Testis (tissue), 3 donors: ENCODE data around the gene KCNIP3. TPM values are rescaled to one million over a fixed set of nuclear protein-coding genes. Genes with fewer than 3 reads are reported as not detected.
A peak's percentile ranks its signal among the peaks of the same experiment; 100 is the strongest.

Experiments
- DNase-seq: peaks from one replicate; pipeline ENCODE4 v3.0.0-alpha.2; 2019
- H3K27ac ChIP-seq, 2 donors: fragments of 200-600 bp; sonication (generic); one replicate each; pipeline ENCODE4 v1.5.1; 2019
- H3K27me3 ChIP-seq: fragments of 200-600 bp; sonication (generic); one replicate; pipeline ENCODE4 v1.5.1; 2019
- H3K36me3 ChIP-seq: fragments of 200-600 bp; sonication (generic); one replicate; pipeline ENCODE4 v1.5.1; 2017; ENCODE audit warnings: low read depth; ENCODE audit errors: missing control alignments
- H3K4me1 ChIP-seq: fragments of 200-600 bp; sonication (generic); one replicate; pipeline ENCODE4 v1.5.1; 2019
- H3K4me3 ChIP-seq, 2 donors: fragments of 200-600 bp; sonication (generic); one replicate each; pipeline ENCODE4 v1.5.1; 2017 to 2019
- H3K9me3 ChIP-seq: fragments of 200-600 bp; sonication (generic); one replicate; pipeline ENCODE4 v1.5.1; 2017
- CTCF ChIP-seq, 3 experiments: fragments of 450-650 bp in 2 of 3; fragments of 200-600 bp in 1 of 3; sonication (generic) in 1 of 3; IDR thresholded peaks; one replicate each; pipeline ENCODE4 v1.5.1; 2016 to 2019; ENCODE audit warnings: antibody characterized with exemption in 3 of 3, mild to moderate bottlenecking in 2 of 3, moderate library complexity in 1 of 3
- POLR2A ChIP-seq: fragments of 450-650 bp; IDR thresholded peaks from one replicate; pipeline ENCODE4 v1.6.1; 2017; ENCODE audit warnings: antibody characterized with exemption, mild to moderate bottlenecking, moderate library complexity
- WGBS, 2 donors: methylation state at CpG; one replicate each; pipeline ENCODE4 v1.1.5; 2018; 5-methylcytosine and 5-hydroxymethylcytosine counted together
- intact Hi-C: fragments of 100-400 bp; cut with DNase I; formaldehyde crosslinking; loops from one replicate; pipeline ENCODE4 v1.15.1; 2023; ENCODE audit warnings: low total_unique reads
- polyA plus RNA-seq: library from polyadenylated mRNA; stranded (reverse); fragments of 350-450 nt; fragmentation: Illumina TruSeq; extraction: RNeasy Lipid Tissue Mini Kit (QIAGEN cat#74804); gene quantifications from one replicate; pipeline ENCODE4 v1.2.3, GENCODE V29; 2014; ENCODE audit warnings: low read depth, low replicate concordance; ENCODE audit not compliant: insufficient read depth
- total RNA-seq, 2 donors: library from RNA; depleted of rRNA; stranded (reverse); fragments of >200 nt; gene quantifications; one replicate each; pipeline ENCODE4 v1.2.3, GENCODE V29; 2016

KCNIP3 gene
- total and polyA plus RNA-seq, 3 donors from 2014 or later, result 23.9 to 69.1 (median 43.4) TPM

- H3K4me1 ChIP-seq, result no peaks in the 10 kb centered on the region
- 92 to 95% methylated on average over 8 of the region's 8 CpGs for WGBS, 2 donors
- H3K9me3 ChIP-seq, result no peaks in the 10 kb centered on the region
- H3K36me3 ChIP-seq, result no peaks in the 10 kb centered on the region
- DNase-seq, result peak; percentile 6
- no peaks in the 10 kb centered on the region for H3K27me3 ChIP-seq
- no peak overlapping the region for H3K4me3 ChIP-seq
- TF ChIP-seq POLR2A, result no peak
- no peak for TF ChIP-seq CTCF (IDR thresholded peaks at IDR 0.05)
- H3K27ac ChIP-seq, result no peak overlapping the region
- intact Hi-C loops, result no loop called here
Measured at GRCh38 chr2:95372216-95372829, 75.2 kb downstream of the KCNIP3 start.

- no peak for DNase-seq
- Histone ChIP-seq H3K27ac (no peak overlapping the region), H3K4me3 (no peak overlapping the region), H3K36me3 (no peaks in the 10 kb centered on the region), H3K27me3 (no peaks in the 10 kb centered on the region), H3K4me1 (no peaks in the 10 kb centered on the region), H3K9me3 (no peaks in the 10 kb centered on the region)
- intact Hi-C loops, result no loop called here
- no peak for TF ChIP-seq POLR2A
- TF ChIP-seq CTCF (IDR thresholded peaks at IDR 0.05), result no peak
- 93% methylated on average over 8 of the region's 8 CpGs for WGBS, 2 donors
Measured at GRCh38 chr2:95372845-95373244, 75.7 kb downstream of the KCNIP3 start.

- no peak for DNase-seq
- TF ChIP-seq CTCF (IDR thresholded peaks at IDR 0.05), result no peak
- TF ChIP-seq POLR2A, result no peak
- H3K9me3 ChIP-seq, result no peaks in the 10 kb centered on the region
- no peak overlapping the region for H3K4me3 ChIP-seq
- H3K27ac ChIP-seq, result no peak overlapping the region
- WGBS, 2 donors, result 91 to 100% methylated on average over 2 to 6 of the region's 6 CpGs
- H3K36me3 ChIP-seq, result no peaks in the 10 kb centered on the region
- intact Hi-C loops, result no loop called here
- H3K27me3 ChIP-seq, result no peaks in the 10 kb centered on the region
- no peaks in the 10 kb centered on the region for H3K4me1 ChIP-seq
Measured at GRCh38 chr2:95374029-95374428, 76.9 kb downstream of the KCNIP3 start.

GRCh38 chr2:95374451-95374920 lies 77.3 kb downstream of the KCNIP3 start:
- no peak overlapping the region for H3K27ac ChIP-seq
- H3K4me1 ChIP-seq, result no peaks in the 10 kb centered on the region
- H3K27me3 ChIP-seq, result no peaks in the 10 kb centered on the region
- 85 to 90% methylated on average over 4 to 10 of the region's 11 CpGs for WGBS, 2 donors
- H3K36me3 ChIP-seq, result no peaks in the 10 kb centered on the region
- TF ChIP-seq POLR2A, result no peak
- TF ChIP-seq CTCF (IDR thresholded peaks at IDR 0.05), result no peak
- intact Hi-C loops, result no loop called here
- H3K4me3 ChIP-seq, result no peak overlapping the region
- no peaks in the 10 kb centered on the region for H3K9me3 ChIP-seq
- no peak for DNase-seq

- no peak for DNase-seq
- Histone ChIP-seq H3K27me3 (no peaks in the 10 kb centered on the region), H3K36me3 (no peaks in the 10 kb centered on the region), H3K27ac (no peak overlapping the region), H3K4me3 (no peak overlapping the region), H3K4me1 (no peaks in the 10 kb centered on the region), H3K9me3 (no peaks in the 10 kb centered on the region)
- intact Hi-C loops, result no loop called here
- 80 to 87% methylated on average over 14 to 15 of the region's 15 CpGs for WGBS, 2 donors
- TF ChIP-seq CTCF (IDR thresholded peaks at IDR 0.05) (no peak), POLR2A (no peak)
Measured at GRCh38 chr2:95374921-95375471, 77.8 kb downstream of the KCNIP3 start.
